GM12864 (cell line): ENCODE results near the gene FTSJ3.

ENCODE experiments used
- DNase-seq: peaks from one replicate; pipeline ENCODE4 v3.0.0-alpha.2; 2011; ENCODE audit warnings: low read depth
- H3K4me3 ChIP-seq: 2 replicates; pipeline ENCODE4 v1.5.1; 2011; ENCODE audit warnings: mild to moderate bottlenecking, low read depth, low read length, control low read depth
- TF ChIP-seq, protein P1 (sequence below): IDR thresholded peaks from 2 replicates; pipeline ENCODE4 v1.5.1; 2011; ENCODE audit warnings: low read depth, mild to moderate bottlenecking, moderate library complexity, low read length, control low read depth, inconsistent platforms; ENCODE audit errors: missing control alignments

Gene FTSJ3

DNA sequence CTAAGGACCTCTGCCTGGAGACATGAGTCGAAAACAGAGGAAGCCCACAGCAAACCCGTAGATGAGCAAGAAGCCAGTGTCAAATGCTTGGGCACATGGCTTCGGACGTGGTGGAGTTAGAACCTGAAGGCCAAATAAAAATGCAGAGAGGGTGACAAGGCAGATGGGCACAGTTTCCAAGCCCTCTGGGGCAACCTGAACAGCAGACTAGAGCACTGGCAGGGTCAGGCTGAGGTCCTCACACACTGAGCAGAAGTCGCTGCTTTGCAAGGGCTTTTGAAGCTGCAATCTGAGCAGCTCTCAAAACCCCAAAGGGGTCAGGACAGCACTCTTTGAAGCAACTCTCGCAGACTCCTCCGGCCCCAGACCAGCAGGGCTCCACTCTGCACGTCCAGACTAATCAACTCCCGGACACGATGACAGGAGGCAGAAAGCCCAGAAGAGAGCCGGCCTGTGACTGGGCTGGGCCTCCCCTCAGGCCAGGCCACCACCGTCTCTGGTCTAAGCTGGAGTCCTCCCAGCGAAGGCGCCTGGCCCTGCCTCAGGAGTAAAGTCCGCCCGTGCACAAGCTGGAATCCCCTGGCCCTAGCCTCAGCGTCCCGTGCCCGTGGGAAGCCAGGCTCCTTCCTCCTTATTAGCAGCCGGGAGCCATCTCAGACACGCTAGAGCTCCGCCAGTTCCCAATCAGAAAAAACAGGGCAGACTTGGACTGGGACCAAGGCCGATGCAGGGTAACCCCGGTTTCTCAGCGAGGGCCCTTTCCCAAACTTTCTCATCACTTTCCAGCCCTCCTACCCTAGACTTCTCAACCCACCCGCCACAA lies 14.1 kb upstream of the FTSJ3 start:
- TF ChIP-seq, protein P1, sequence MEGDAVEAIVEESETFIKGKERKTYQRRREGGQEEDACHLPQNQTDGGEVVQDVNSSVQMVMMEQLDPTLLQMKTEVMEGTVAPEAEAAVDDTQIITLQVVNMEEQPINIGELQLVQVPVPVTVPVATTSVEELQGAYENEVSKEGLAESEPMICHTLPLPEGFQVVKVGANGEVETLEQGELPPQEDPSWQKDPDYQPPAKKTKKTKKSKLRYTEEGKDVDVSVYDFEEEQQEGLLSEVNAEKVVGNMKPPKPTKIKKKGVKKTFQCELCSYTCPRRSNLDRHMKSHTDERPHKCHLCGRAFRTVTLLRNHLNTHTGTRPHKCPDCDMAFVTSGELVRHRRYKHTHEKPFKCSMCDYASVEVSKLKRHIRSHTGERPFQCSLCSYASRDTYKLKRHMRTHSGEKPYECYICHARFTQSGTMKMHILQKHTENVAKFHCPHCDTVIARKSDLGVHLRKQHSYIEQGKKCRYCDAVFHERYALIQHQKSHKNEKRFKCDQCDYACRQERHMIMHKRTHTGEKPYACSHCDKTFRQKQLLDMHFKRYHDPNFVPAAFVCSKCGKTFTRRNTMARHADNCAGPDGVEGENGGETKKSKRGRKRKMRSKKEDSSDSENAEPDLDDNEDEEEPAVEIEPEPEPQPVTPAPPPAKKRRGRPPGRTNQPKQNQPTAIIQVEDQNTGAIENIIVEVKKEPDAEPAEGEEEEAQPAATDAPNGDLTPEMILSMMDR, result no peak
- peak overlapping the region; percentile 78 for H3K4me3 ChIP-seq
- no peak for DNase-seq

DNA sequence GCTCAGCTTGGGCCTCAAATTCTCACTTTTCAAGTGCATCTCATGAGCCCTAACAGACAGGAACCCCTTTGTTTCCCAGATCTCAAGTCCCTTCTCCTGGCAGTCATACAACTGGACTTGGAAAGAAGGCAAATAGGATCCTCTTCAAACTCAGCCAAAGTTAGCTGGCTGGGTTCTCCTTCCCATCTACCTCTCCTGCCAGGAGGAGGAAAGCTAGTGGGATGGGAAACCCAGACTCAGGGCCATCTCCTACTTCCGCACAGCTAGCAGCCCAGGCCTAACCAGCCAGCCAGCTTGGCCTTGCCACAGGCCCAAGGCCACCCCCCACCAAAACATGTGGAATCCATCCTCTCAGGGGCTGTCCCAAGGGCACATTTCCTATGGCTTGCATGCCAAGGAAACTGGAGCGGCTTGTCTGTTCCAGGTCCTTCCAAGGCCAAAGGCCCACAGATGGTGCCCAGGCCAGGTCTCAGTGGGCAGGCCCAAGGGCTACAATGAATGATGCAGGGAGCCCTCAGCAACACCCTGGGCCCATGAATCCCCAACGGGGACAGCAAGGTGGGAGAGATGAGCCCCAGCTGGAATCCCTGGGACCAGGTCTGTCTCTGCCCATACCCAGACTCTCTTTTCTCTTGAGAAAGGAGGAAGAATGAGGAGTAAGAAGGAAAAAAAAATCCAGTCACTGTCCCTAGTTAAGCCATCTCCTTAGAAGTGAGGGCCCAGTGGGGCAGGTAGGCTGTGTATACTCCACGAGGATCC lies 13.3 kb upstream of the FTSJ3 start:
- peak overlapping the region; percentile 78 for H3K4me3 ChIP-seq
- TF ChIP-seq, protein P1, result no peak
- no peak for DNase-seq

DNA sequence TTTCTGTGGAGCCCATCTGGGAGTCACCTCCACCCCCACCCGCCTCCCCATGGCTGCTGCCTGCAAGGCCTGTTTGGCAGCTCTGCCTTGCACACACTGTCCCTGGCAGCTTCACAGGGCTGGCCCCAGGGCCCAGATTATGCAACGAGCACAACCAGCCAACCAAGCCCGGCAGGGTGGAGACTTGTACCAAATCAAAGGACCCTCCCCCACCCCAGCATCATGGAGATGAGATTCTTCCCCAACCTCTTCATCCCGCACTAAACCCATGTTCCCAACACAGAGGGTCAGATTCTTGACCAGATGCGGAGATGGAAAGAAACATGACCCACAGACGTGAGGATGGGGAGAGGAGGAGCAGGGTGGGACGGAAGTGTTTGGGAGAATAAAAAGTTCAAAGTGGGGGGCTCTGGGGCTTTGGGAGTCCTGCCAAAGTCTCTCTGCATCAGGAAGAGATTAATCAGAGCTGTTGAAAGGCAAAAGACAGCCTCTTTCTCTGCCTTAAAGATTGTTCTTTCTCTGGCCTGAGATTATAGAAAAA lies 11.2 kb upstream of the FTSJ3 start:
- H3K4me3 ChIP-seq, result no peak overlapping the region
- DNase-seq, result no peak
- TF ChIP-seq, protein P1, result no peak

DNA sequence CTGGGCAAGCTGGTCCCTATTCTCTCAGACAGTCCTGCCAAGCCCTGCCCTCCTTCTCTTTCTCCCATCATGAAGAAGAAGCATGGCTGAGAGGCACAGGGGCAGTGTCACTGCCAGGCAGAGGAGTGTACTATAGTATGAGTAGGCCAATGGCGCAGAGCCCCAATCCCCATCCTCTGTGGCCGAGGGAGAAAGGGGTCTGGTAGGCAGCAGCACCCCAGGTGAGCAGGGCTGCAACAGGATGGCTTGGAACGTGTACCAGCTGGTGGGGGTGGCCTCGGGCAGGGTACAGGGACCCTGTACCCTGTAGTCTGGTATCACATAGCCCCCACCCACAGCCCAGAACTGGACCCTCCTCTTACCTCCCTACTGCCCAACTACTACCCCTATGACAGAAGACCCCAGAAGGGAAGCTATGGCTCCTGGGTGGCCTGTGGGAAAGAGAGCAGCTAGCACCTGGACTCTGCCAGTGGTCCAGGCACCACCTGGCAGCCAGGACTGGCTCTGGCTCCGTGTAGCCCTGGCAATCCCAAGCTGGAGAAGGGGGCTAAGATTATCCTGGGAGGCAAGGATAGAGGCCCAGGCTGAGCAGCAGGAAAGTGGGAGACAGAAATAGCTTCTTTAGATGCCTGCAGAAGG lies 10.6 kb upstream of the FTSJ3 start:
- no peak overlapping the region for H3K4me3 ChIP-seq
- TF ChIP-seq, protein P1, result no peak
- no peak for DNase-seq

DNA sequence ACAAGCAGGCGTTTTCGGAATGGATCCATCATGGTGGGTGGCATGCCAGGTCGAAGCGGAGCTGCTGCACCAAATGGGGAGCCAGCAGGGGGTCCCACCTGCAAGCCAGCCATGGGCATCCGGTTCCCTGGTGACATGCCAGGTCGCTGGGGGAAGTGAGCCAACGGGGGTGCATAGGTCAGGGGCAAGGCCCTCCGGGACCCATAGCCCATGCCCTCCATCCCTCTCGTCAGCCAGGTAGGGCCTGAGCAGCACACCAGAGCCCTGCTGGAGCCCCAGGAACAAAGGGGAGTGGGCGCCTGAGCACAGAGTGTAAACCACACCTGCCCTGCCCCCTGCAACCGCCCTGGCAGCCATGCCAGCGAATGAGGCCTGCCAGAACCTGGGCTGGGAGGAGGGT lies 10.0 kb upstream of the FTSJ3 start:
- H3K4me3 ChIP-seq, result no peak overlapping the region
- TF ChIP-seq, protein P1, result no peak
- no peak for DNase-seq

DNA sequence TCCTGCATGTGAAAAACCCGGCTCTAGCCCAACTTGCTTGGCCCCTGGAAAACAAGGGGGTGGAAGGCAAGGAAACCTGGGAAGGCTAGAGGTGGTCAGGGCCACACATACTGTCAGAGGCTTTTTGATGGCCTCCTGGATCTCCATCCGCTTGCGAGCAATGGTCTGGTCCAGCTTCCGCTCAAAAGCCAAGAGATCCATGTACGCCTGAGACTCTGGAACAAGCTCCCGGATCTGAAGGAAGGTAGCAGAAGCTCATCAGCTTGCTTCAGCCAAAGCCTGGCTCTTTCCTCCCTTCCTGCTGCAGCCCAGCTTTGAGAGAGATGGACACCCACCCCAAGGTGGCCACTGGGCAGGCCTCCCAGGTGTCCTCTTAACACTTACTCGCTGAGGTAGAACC lies 9.3 kb upstream of the FTSJ3 start:
- DNase-seq, result no peak
- TF ChIP-seq, protein P1, result no peak

More for the DNA sequence above, 9.3 kb upstream of the FTSJ3 start:
- H3K4me3 ChIP-seq, result no peak overlapping the region
